Measurements from ENCODE around the gene CD247. TPM values are rescaled to one million over a fixed set of nuclear protein-coding genes. Genes with fewer than 3 reads are reported as not detected.

CD247 gene
- total RNA-seq, 1 donor from 2014 or later = 1.3 TPM

- H3K4me2 ChIP-seq = no peak overlapping the region
- TF ChIP-seq EZH2phosphoT487 (IDR thresholded peaks at IDR 0.05) = no peak
- no peak for TF ChIP-seq EZH2 (IDR thresholded peaks at IDR 0.05)
- no peak for TF ChIP-seq CTCF (IDR thresholded peaks at IDR 0.05)
- H3K9me3 Mint-ChIP-seq = no peaks in the 10 kb centered on the region
- peaks cover 60% of the 10 kb centered on the region for H3K4me1 ChIP-seq
- no peak overlapping the region for H3K27ac Mint-ChIP-seq
- H3K27me3 Mint-ChIP-seq (ENCODE audit: insufficient read depth, low read depth) = peaks cover 4% of the 10 kb centered on the region
- no peak overlapping the region for H2AFZ ChIP-seq (replicated peaks)
- no peak overlapping the region for H3K4me3 ChIP-seq
- no peak for DNase-seq (ENCODE audit: low spot score)
- H3K9ac ChIP-seq = no peak overlapping the region
- H3K27ac ChIP-seq = no peak overlapping the region
- no peaks in the 10 kb centered on the region for H3K9me3 ChIP-seq (ENCODE audit: low read depth)
- no peaks in the 10 kb centered on the region for H3K27me3 ChIP-seq
- no peak overlapping the region for H3K4me3 Mint-ChIP-seq
- H3K4me1 Mint-ChIP-seq = peaks cover 76% of the 10 kb centered on the region
- no peaks in the 10 kb centered on the region for H3K36me3 ChIP-seq
- H4K20me1 ChIP-seq (ENCODE audit: low read depth) = peaks cover 7% of the 10 kb centered on the region
- no peaks in the 10 kb centered on the region for H3K79me2 ChIP-seq (ENCODE audit: low read depth)
- peaks cover 5% of the 10 kb centered on the region for H3K36me3 Mint-ChIP-seq
- peaks cover 10% of the 10 kb centered on the region for H3F3A ChIP-seq (ENCODE audit: low read depth)
Measured at GRCh38 chr1:167427848-167428247, 90.5 kb downstream of the CD247 start.

GRCh38 chr1:167426716-167427115 is 91.6 kb downstream of the CD247 start:
- Histone ChIP-seq H3K27ac (peak overlapping the region; percentile 9), H4K20me1 (ENCODE audit: low read depth) (peaks cover 7% of the 10 kb centered on the region), H3K27me3 (no peaks in the 10 kb centered on the region), H3K4me2 (no peak overlapping the region), H3K79me2 (ENCODE audit: low read depth) (no peaks in the 10 kb centered on the region), H3K9ac (no peak overlapping the region), H3K4me3 (no peak overlapping the region), H3K4me1 (peaks cover 53% of the 10 kb centered on the region), H3F3A (ENCODE audit: low read depth) (peaks cover 10% of the 10 kb centered on the region), H3K36me3 (no peaks in the 10 kb centered on the region), H2AFZ (replicated peaks) (no peak overlapping the region), H3K9me3 (ENCODE audit: low read depth) (no peaks in the 10 kb centered on the region)
- TF ChIP-seq EZH2phosphoT487 (IDR thresholded peaks at IDR 0.05) (no peak), EZH2 (IDR thresholded peaks at IDR 0.05) (no peak), CTCF (IDR thresholded peaks at IDR 0.05) (no peak)
- DNase-seq (ENCODE audit: low spot score) = no peak
- Mint-ChIP-seq H3K27ac (no peak overlapping the region), H3K9me3 (no peaks in the 10 kb centered on the region), H3K4me3 (no peak overlapping the region), H3K4me1 (peaks cover 68% of the 10 kb centered on the region), H3K27me3 (ENCODE audit: insufficient read depth, low read depth) (peaks cover 3% of the 10 kb centered on the region), H3K36me3 (peaks cover 10% of the 10 kb centered on the region)

GRCh38 chr1:167425482-167425881 is 92.8 kb downstream of the CD247 start:
- Histone ChIP-seq H3K27ac (peak overlapping the region; percentile 50), H2AFZ (replicated peaks) (no peak overlapping the region), H3K4me3 (no peak overlapping the region), H3K4me1 (peaks cover 41% of the 10 kb centered on the region), H4K20me1 (ENCODE audit: low read depth) (peaks cover 7% of the 10 kb centered on the region), H3K9me3 (ENCODE audit: low read depth) (no peaks in the 10 kb centered on the region), H3K9ac (no peak overlapping the region), H3K4me2 (peak overlapping the region; percentile 24), H3K79me2 (ENCODE audit: low read depth) (no peaks in the 10 kb centered on the region), H3F3A (ENCODE audit: low read depth) (peaks cover 1% of the 10 kb centered on the region), H3K27me3 (no peaks in the 10 kb centered on the region), H3K36me3 (no peaks in the 10 kb centered on the region)
- H3K4me3 Mint-ChIP-seq = no peak overlapping the region
- H3K27me3 Mint-ChIP-seq (ENCODE audit: insufficient read depth, low read depth) = peaks cover 3% of the 10 kb centered on the region
- no peak for TF ChIP-seq EZH2phosphoT487 (IDR thresholded peaks at IDR 0.05)
- H3K4me1 Mint-ChIP-seq = peaks cover 58% of the 10 kb centered on the region
- peak overlapping the region; percentile 46 for H3K27ac Mint-ChIP-seq
- peaks cover 12% of the 10 kb centered on the region for H3K36me3 Mint-ChIP-seq
- peak; percentile 37 for DNase-seq (ENCODE audit: low spot score)
- H3K9me3 Mint-ChIP-seq = no peaks in the 10 kb centered on the region

- Histone ChIP-seq H3K9me3 (ENCODE audit: low read depth) (no peaks in the 10 kb centered on the region), H3K4me2 (no peak overlapping the region), H4K20me1 (ENCODE audit: low read depth) (peaks cover 7% of the 10 kb centered on the region), H3K27me3 (no peaks in the 10 kb centered on the region), H3K9ac (no peak overlapping the region), H3K27ac (peak overlapping the region; percentile 2), H3F3A (ENCODE audit: low read depth) (no peaks in the 10 kb centered on the region), H2AFZ (replicated peaks) (no peak overlapping the region), H3K4me3 (no peak overlapping the region), H3K4me1 (peaks cover 36% of the 10 kb centered on the region), H3K36me3 (peaks cover 3% of the 10 kb centered on the region), H3K79me2 (ENCODE audit: low read depth) (no peaks in the 10 kb centered on the region)
- Mint-ChIP-seq H3K9me3 (no peaks in the 10 kb centered on the region), H3K36me3 (peaks cover 16% of the 10 kb centered on the region), H3K4me1 (peaks cover 48% of the 10 kb centered on the region), H3K27ac (no peak overlapping the region), H3K4me3 (no peak overlapping the region), H3K27me3 (ENCODE audit: insufficient read depth, low read depth) (no peaks in the 10 kb centered on the region)
- no peak for TF ChIP-seq CTCF (IDR thresholded peaks at IDR 0.05)
- TF ChIP-seq EZH2phosphoT487 (IDR thresholded peaks at IDR 0.05) = no peak
- TF ChIP-seq EZH2 (IDR thresholded peaks at IDR 0.05) = no peak
- DNase-seq (ENCODE audit: low spot score) = no peak
Measured at GRCh38 chr1:167423684-167424619, 94.4 kb downstream of the CD247 start.
